GM19099 (cell line): Measurements from ENCODE around the gene GPR142.

Source experiments
- POLR2A ChIP-seq: IDR thresholded peaks from 3 replicates; pipeline ENCODE4 v1.6.1; 2011; ENCODE audit warnings: low read depth; ENCODE audit not compliant: insufficient read length; ENCODE audit errors: extremely low read depth

Gene GPR142

GRCh38 chr17:74373838-74374606 is 6.7 kb downstream of the GPR142 start:
- TF ChIP-seq POLR2A = no peak

- no peak for TF ChIP-seq POLR2A
Observed at GRCh38 chr17:74374858-74375257, 7.6 kb downstream of the GPR142 start.

- TF ChIP-seq POLR2A = no peak
Observed at GRCh38 chr17:74379495-74380085, 12.3 kb downstream of the GPR142 start.

- no peak for TF ChIP-seq POLR2A
Observed at GRCh38 chr17:74380086-74380958, 13.0 kb downstream of the GPR142 start.

- no peak for TF ChIP-seq POLR2A
Observed at GRCh38 chr17:74380959-74381808, 13.9 kb downstream of the GPR142 start.

- no peak for TF ChIP-seq POLR2A
Observed at GRCh38 chr17:74383141-74383540, 15.8 kb downstream of the GPR142 start.

GRCh38 chr17:74385201-74385600 is 17.9 kb downstream of the GPR142 start:
- TF ChIP-seq POLR2A = no peak

GRCh38 chr17:74386386-74386785 is 19.1 kb downstream of the GPR142 start:
- no peak for TF ChIP-seq POLR2A

- no peak for TF ChIP-seq POLR2A
Observed at GRCh38 chr17:74387365-74388218, 20.3 kb downstream of the GPR142 start.

GRCh38 chr17:74389084-74389753 is 21.9 kb downstream of the GPR142 start:
- TF ChIP-seq POLR2A = no peak

- no peak for TF ChIP-seq POLR2A
Observed at GRCh38 chr17:74389937-74390679, 22.8 kb downstream of the GPR142 start.
